Esophagus muscularis mucosa (tissue), 4 donors: ENCODE measurements around the gene HOXB5. TPM values are rescaled to one million over a fixed set of nuclear protein-coding genes. Genes with fewer than 3 reads are reported as not detected.

Experiments
- DNase-seq: peaks from one replicate; pipeline ENCODE4 v3.0.0-alpha.2; 2017; ENCODE audit errors: extremely low spot score
- H3K27ac ChIP-seq, 4 donors: fragments of 200-600 bp; sonication (generic); replicated peaks in 1 of 4; 1 replicate in 3 of 4; 2 replicates in 1 of 4; pipeline ENCODE4 v1.5.1; 2016 to 2019; ENCODE audit warnings: mild to moderate bottlenecking in 1 of 4
- H3K27me3 ChIP-seq, 4 donors: fragments of 200-600 bp; sonication (generic); one replicate each; pipeline versions ENCODE4 v1.5.1 to v1.6.0; 2016 to 2019
- H3K36me3 ChIP-seq, 4 donors: fragments of 200-600 bp; sonication (generic); one replicate each; pipeline ENCODE4 v1.5.1; 2016 to 2019
- H3K4me1 ChIP-seq, 4 donors: fragments of 200-600 bp; sonication (generic); one replicate each; pipeline ENCODE4 v1.5.1; 2016 to 2019
- H3K4me3 ChIP-seq, 4 donors: fragments of 200-600 bp; sonication (generic); 1 replicate in 2 of 4; 2 replicates in 2 of 4; pipeline ENCODE4 v1.5.1; 2016 to 2019; ENCODE audit warnings: mild to moderate bottlenecking in 4 of 4, moderate library complexity in 1 of 4
- H3K9me3 ChIP-seq, 4 donors: fragments of 200-600 bp; sonication (generic); 1 replicate in 3 of 4; 2 replicates in 1 of 4; pipeline ENCODE4 v1.5.1; 2016 to 2019
- CTCF ChIP-seq, 3 experiments: fragments of 200-600 bp in 2 of 3; fragments of 450-650 bp in 1 of 3; sonication (generic) in 2 of 3; IDR thresholded peaks; one replicate each; pipeline ENCODE4 v1.5.1; 2017 to 2019; ENCODE audit warnings: antibody characterized with exemption in 3 of 3, mild to moderate bottlenecking in 2 of 3, moderate library complexity in 1 of 3
- EP300 ChIP-seq: sonication (generic); formaldehyde crosslinking; IDR thresholded peaks from one replicate; pipeline ENCODE4 v1.6.1; 2017; ENCODE audit warnings: antibody characterized with exemption
- POLR2A ChIP-seq: fragments of 450-650 bp; IDR thresholded peaks from one replicate; pipeline ENCODE4 v1.6.1; 2017; ENCODE audit warnings: antibody characterized with exemption, moderate library complexity, mild to moderate bottlenecking, low read depth
- POLR2AphosphoS5 ChIP-seq, 2 donors: sonication (generic); formaldehyde crosslinking; IDR thresholded peaks; one replicate each; pipeline ENCODE4 v1.6.1; 2017; ENCODE audit warnings: antibody characterized with exemption in 2 of 2
- WGBS: methylation state at CpG from one replicate; pipeline ENCODE4 v1.1.5; 2018; 5-methylcytosine and 5-hydroxymethylcytosine counted together
- intact Hi-C: fragments of 100-400 bp; cut with DNase I; formaldehyde crosslinking; loops from one replicate; pipeline ENCODE4 v1.15.1; 2023
- total RNA-seq, 4 donors: library from RNA; depleted of rRNA; stranded (reverse); fragments of >200 nt; gene quantifications; one replicate each; pipeline versions ENCODE4 v1.1.0 to v1.2.1, GENCODE V29; 2016

Gene HOXB5
- total RNA-seq, 4 donors from 2014 or later, result 0.17 to 0.83 (median 0.36) TPM

DNA sequence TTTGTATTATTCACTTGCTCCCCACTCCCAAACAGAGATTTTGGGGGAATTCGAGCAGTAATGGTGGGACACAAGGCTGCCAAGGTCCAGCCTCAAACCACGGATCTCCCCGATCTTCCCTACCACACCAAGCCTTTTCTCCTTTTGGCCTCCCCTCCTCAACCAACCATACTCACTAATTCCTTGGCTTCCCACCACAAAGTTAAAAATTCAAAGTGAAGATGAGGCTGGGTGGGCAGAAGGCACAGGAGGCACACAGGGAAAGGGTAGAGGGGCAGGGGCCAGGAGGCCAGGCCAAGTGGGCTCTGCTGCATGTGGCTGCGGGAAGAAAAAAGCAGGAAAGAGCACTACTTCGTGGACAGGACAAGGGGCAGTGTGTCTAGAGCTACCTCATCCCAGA is 30.6 kb downstream of the HOXB5 start:
- no peak for TF ChIP-seq POLR2AphosphoS5 (IDR thresholded peaks at IDR 0.05)
- no peak for TF ChIP-seq POLR2A
- no peak for TF ChIP-seq CTCF (IDR thresholded peaks at IDR 0.05)
- TF ChIP-seq EP300, result no peak
- peaks cover 69 to 100% (median 98%) of the 10 kb centered on the region in 4 donors for H3K4me1 ChIP-seq
- H3K4me3 ChIP-seq, result peak overlapping the region; percentile 59 to 76 (median 65)
- no peaks in the 10 kb centered on the region for H3K36me3 ChIP-seq
- 55% methylated on average over 5 of the region's 5 CpGs for WGBS
- no peaks in the 10 kb centered on the region for H3K27me3 ChIP-seq
- peak overlapping the region; percentile 91 to 97 (median 96) for H3K27ac ChIP-seq
- no peak for DNase-seq
- H3K9me3 ChIP-seq, result no peaks in the 10 kb centered on the region
- intact Hi-C loops, result no loop called here

DNA sequence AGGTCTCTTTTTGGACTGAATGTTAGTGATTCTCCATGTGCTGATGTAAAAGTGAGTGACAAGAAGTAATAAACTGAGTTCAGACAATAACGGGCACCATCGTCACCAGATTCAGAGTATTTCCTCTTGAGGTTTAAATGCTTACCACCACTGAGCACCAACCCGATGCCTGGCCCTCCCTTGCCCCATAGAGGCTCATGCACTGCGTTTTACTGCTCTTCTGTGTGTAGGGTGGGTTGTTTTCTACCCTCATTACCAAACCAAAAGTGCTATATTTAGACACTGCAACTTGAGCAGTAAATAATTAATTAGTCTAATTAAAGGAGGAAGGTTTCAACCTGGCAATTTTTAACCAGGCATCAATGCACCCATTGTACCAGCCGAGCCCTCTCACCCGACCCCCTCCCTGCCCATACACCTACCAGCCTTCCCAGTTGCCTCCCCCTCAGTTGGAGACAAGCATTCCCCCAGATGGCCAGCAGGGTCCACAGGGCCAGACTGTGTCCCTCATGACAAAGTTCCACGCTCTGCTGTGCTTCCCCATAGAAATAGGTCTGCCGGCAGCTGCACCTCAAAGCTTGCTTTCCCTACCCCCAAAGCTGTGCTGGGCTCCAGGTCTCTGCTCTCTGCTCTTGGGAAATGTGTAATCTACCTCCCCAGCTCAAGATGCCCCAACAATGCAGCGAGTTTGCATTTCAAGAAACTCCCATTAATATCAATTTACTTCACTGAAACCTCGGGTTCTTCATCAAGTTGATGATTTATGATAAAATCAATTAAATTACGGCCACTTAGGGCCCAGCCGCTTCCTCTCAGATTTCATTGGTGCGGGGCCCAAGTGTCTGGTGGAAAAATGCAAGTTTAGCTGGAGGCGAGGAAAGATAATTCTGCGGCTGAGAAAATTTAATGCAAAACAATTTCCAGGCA is 31.4 kb downstream of the HOXB5 start:
- H3K27ac ChIP-seq, result peak overlapping the region; percentile 91 to 97 (median 96)
- WGBS, result 54% methylated on average over 15 of the region's 15 CpGs
- H3K4me3 ChIP-seq, result peak overlapping the region in 3 of 4 donors; percentile 62 to 76 (median 68)
- TF ChIP-seq POLR2AphosphoS5 (IDR thresholded peaks at IDR 0.05) (no peak), EP300 (no peak), POLR2A (no peak), CTCF (IDR thresholded peaks at IDR 0.05) (peak in 1 of 3 experiments; percentile 43)
- intact Hi-C loops, result no loop called here
- no peaks in the 10 kb centered on the region for H3K9me3 ChIP-seq
- H3K4me1 ChIP-seq, result peaks cover 69 to 100% (median 98%) of the 10 kb centered on the region in 4 donors
- H3K36me3 ChIP-seq, result no peaks in the 10 kb centered on the region
- no peaks in the 10 kb centered on the region for H3K27me3 ChIP-seq
- no peak for DNase-seq

DNA sequence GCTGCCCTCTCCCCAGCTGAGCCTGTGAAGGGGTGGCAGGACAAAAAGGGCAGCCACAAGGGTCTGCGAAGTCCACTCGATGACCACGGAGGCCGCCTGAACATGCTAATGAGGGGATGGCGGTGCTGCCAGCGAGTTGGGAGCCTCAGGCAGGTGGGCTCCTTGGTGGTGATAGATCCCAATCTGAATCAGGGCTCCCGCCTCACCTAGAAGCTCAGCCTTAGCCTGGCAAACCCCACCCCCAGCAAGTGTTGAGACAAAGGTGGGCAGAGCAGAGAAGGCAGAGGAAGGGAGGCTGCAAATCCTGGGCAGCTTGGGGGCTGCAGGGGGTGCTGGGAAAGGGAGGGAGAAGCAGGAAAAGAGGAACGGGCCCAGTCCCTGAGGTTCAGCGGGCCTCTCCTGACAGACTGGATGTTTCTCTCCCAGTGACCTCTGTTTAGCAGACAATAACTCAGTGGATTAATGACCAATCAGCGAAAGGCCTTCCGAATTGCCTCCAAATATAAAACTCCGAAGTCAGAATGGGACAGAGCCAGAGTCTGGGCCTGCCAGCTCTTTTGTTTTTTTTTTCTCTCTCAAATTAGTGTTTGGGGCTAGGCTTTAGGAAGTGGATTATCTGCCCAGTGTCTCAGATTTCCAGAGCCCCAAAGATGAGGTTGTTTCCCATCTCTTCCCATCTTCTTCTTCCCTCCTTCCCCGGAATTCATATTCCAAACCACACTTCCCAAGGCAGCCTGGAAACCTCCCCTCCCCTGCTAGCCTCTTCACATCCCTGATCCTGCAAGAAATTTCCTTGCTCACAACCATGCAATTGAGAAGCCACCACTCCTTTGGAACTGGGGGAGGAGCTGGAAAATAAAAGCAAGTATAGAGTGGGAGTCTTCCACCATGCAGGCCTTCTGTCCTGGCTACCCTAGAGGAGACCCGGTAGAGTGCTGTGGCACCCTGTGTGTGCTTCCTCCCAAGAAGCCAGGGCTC is 33.5 kb downstream of the HOXB5 start:
- H3K27ac ChIP-seq, result peak overlapping the region; percentile 91 to 97 (median 96)
- H3K27me3 ChIP-seq, result no peaks in the 10 kb centered on the region
- intact Hi-C loops, result no loop called here
- peak overlapping the region; percentile 42 to 57 (median 56) for H3K4me3 ChIP-seq
- no peaks in the 10 kb centered on the region for H3K9me3 ChIP-seq
- DNase-seq, result no peak
- 50% methylated on average over 14 of the region's 14 CpGs for WGBS
- peaks cover 65 to 98% (median 96%) of the 10 kb centered on the region in 4 donors for H3K4me1 ChIP-seq
- H3K36me3 ChIP-seq, result no peaks in the 10 kb centered on the region
- TF ChIP-seq POLR2AphosphoS5 (IDR thresholded peaks at IDR 0.05) (peak; percentile 73 to 88), EP300 (no peak)

GRCh38 chr17:48559122-48559839 is 34.3 kb downstream of the HOXB5 start:
- H3K4me1 ChIP-seq, result peaks cover 67 to 97% (median 96%) of the 10 kb centered on the region in 4 donors
- WGBS, result 60% methylated on average over 16 of the region's 16 CpGs
- peaks cover 0 to 2% (median 0%) of the 10 kb centered on the region in 4 donors for H3K36me3 ChIP-seq
- H3K27ac ChIP-seq, result peak overlapping the region; percentile 91 to 97 (median 96)
- TF ChIP-seq EP300 (no peak), CTCF (IDR thresholded peaks at IDR 0.05) (no peak), POLR2A (no peak), POLR2AphosphoS5 (IDR thresholded peaks at IDR 0.05) (no peak)
- H3K9me3 ChIP-seq, result no peaks in the 10 kb centered on the region
- no peak for DNase-seq
- no peaks in the 10 kb centered on the region for H3K27me3 ChIP-seq
- peak overlapping the region; percentile 42 to 57 (median 56) for H3K4me3 ChIP-seq
- intact Hi-C loops, result no loop called here
